CD4-positive, alpha-beta T cell treated with Interleukin-21 for 1 hour (primary cell): ENCODE measurements around the gene UPK3B.
"Not testable (repeated sequence)": the region's sequence is repeated elsewhere in the genome, so short reads cannot be mapped to it uniquely, and the experiment has no call there.

Experiments
- DNase-seq: peaks from one replicate; pipeline ENCODE4 v3.0.0-alpha.2; 2020

Gene UPK3B

DNA sequence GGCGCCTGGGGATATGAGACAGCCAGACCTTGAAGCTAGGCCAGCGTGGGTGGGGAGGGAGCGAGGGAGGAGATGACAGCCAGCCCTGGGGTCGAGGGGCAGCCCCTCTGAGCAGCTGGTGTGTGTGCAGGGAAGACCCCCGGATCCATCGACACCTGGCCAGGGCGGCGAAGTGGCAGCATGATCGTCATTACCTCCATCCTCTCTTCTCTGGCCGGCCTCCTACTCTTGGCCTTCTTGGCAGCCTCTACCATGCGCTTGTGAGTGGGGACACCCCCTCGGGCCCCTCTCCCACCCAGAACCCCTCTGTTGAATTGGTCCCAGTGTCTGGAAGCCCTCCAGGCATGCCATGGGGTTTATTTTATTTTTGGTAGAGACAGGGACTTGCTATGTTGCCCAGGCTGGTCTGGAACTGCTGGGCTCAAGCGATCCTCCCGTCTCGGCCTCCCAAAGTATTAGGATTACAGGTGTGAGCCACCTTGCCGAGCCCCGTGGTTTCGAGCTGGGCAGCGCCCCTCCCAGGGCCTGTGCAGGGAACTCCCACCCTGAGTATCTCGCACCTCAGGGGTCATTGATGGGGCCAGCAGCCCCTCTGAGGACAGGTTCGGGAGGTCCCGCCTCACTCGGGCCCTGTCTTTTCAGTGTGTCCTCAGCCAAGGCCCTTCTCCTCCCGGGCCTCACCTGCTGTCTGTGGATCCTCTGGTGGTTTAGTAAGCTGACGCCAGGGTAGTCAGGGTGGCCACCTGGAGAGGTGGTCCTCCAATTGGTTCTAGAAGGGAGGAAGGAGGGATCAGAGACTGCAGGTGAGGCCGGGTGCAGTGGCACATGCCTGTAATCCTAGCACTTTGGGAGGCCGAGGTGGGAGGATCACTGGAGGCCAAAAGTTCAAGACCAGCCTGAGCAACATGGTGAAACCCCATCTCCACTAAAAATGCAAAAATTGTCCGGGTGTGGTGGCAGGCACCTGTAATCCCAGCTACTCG, 3.8 kb downstream of the UPK3B start:
- DNase-seq = no peak

DNA sequence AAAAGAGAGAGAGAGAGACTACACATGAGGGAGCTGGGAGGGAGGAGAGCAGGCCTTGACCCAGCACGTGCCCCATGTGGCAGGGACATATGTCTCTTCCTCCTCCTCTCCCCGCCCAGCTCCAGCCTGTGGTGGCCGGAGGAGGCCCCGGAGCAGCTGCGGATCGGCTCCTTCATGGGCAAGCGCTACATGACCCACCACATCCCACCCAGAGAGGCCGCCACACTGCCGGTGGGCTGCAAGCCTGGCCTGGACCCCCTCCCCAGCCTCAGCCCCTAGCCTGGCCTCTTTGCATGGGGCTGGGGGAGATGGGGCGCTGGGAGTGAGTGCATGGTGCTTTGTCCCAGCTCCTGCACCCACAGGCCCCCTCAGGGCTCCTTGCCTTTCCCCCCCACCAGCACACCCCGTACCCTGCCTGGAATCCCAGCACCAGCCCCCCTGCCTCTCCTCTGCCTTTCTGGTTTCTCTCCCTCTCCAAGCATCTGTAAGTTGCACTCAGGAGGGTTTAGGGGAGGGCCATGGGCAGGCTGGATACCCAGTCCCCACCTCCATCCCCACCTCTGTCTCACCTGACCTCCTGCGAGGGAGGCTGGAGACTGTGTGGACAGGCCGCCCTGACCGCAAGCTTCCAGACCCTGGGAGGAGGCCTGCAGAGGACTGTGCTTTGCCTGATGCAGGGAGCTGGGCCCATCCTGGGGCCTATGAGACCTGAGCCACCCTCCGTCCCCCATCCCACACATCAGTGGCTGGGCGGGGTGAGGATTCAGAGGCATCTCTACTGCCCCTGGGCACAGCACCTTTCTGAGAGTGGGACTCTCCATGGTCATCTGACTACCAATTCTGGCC, 4.8 kb downstream of the UPK3B start:
- no peak for DNase-seq

DNA sequence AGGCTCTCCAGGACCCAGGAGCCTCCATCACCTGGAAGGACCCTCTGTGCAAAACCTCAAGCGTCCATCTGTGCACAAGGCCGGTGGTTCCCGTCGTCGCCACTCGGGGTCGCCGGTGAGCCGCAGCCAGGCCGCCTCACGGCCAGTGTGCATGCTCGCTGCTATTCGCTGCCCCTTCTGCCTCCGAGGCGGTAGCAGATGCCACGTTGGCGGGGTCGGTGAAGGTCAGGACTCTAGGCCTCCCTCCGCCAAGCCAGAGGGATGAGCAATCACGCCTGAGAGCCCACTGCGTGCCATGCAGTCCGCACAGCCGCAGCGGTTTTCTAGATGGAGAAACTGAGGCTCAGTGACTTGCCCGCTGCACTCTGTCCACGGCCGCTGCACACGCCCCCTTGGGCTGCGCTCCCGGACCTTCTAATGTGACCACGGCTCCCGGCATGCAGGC, 5.7 kb downstream of the UPK3B start:
- peak; percentile 36 for DNase-seq

DNA sequence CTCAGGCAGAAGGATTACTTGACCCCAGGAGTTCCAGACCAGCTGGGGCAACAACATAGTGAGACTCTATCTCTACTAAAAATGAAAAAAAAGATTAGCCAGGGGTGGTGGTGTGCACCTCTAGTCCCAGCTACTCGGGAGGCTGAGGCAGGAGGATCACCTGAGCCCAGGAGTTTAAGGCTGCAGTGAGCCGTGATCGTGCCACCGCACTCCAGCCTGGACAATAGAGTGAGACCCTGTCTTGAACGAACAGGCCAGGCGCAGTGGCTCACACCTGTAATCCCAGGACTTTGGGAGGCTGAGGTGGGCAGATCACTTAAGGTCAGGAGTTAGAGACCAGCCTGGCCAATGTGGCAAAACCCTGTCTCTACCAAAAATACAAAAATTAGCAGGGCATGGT, 6.6 kb downstream of the UPK3B start:
- DNase-seq = not testable (repeated sequence)

DNA sequence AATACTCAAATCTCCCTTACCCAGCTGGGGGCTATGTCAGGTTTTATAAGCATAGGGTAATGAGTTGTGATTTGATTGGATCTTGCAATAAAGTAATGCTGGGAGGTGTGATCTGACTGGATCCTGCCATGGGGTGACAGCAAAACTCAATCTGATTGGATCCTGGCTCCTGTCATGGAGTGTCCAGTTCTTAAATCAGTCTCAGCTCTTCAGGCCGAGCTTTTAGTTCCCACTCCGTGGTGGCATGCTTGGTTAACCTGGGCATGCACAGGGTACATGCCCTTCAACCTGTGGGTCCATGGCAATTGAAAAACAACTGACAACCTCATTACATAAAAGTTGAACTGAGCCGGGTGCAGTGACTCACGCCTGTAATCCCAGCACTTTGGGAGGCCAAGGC, 15.8 kb downstream of the UPK3B start:
- DNase-seq = not testable (repeated sequence)

DNA sequence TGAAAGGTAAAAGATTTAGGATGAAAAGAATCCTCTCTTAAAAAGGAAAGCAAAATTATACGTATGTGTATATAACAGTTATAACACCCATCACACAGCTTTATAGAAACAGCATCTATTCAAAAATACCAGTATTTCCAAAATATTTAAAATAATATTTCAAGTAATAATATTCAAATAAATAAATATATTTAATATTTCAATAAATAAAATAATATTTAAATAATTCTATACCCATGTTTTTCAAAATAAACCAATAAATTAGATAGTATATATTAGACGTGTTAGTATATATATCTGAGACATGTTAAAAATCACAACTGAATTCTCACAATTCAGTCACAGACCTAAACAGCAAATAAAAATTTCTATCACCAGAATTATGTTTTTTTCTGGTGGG, 21.3 kb downstream of the UPK3B start:
- not testable (repeated sequence) for DNase-seq

DNA sequence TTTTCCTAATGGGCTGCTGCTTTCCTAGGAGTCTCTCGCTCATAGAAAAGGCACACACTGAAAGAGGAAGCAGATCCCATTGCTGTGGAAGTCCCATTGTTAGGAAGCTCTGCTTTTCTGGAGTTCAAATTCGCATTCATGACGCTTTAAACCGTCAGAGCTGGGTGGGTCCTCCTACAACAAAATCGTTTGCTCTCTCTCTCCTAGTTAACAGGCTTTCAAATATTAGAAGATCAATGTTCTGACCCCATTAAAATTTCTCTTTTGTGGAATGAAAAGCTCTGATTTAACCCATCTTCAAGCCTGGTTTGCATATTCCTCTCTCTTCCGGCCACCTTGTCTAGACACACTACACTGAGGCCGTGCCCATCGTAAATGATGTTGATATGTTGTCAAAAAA, 32.8 kb downstream of the UPK3B start, which contains the start of gene SPDYE16:
TSS of gene SPDYE16 (minus strand) at position 101 of the 400 bp plus-strand sequence. CDS start 1,838 bp downstream, outside the sequence.
- not testable (repeated sequence) for DNase-seq

DNA sequence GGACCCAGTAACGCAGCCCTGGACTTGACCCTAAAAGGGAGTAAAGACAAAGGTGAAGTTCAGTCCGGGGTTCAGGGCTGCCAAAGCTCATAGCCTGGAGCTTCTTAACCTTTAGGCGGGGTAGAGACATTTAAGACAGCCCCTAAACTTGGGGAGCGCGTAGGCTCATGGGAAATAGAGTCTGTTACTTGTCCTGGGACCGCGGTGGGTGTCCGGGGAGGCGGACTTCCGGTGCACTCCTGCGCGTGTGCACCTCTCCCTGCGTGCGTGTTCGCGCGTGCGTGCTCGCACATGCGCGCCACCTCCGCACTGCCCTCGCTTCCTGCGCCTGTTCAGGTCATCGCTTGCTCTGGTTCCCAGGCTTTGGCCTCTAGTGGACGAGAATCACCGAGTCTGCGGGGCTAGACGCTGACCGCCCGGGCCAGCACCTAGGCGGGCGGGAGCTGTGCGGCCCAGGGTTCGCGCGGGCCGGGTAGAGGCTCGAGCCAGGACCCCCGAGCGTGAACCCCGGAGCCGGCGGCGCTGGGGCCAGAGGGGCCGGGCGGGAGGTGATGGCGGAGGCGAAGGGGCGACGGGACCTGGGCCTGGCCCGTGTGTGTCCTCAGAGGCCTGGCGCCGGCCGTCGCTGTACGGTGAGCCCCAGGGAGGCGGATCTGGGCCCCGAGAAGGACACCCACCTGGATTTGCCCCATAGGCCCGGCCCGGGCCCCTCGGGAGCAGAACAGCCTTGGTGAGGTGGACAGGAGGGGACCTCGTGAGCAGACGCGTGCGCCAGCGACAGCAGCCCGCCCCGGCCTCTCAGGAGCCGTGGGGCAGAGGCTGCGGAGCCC, 38.9 kb downstream of the UPK3B start:
- DNase-seq = peak; percentile 90

DNA sequence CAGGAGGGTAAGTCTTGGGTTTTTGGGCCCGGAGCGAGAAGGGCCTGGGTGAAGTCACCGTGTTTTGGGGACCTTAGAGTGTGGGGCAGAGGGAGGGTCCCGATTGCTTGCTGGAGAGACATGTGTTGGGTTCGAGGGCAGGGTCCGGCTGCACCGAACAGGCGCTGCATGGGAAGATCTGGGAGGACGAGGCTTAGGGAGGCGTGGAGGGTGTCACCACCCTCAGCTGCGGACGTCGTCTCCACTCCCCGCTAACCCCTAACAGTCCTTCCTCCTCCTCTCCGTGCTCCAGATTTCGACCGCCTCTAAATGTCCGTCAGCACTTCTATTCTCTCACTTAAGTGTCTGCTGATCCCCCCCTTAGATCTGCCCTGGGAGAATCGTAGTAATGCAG, 39.5 kb downstream of the UPK3B start:
- not testable (repeated sequence) for DNase-seq

DNA sequence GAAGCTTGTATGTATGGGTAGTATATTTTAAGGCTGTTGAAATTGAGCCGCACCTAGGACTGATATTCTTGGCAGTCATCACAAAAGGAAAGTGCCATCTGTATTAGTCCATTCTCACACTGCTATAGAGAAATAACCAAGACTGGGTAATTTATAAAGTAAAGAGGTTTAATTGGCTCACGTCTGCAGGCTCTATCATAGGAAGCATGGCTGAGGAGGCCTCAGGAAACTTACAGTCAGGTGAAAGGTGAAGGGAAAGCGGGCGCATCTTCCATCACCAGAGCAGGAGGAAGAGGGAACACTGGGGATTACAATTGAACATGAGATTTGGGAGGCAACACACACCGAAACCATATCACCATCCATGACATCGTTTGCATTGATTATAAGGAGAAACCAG, 41.6 kb downstream of the UPK3B start:
- not testable (repeated sequence) for DNase-seq

DNA sequence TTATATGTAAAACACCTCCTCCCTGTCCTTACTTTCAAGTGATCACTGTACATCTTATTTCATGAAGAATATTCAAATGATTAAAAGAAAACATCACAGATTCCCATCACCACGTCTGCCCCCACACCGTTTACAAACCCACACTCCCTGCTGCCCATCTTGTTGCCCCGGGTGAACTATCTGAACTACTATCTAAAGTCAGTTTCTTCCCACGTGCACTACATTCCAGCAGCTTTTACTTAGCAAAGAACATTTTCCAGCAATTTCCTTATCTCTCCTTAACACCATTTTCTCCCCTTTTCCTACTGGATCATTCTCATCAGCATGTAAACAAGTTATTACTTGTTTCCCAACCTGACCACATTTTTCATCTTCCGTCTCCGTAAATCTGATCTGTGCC, 49.3 kb downstream of the UPK3B start:
- DNase-seq = not testable (repeated sequence)

DNA sequence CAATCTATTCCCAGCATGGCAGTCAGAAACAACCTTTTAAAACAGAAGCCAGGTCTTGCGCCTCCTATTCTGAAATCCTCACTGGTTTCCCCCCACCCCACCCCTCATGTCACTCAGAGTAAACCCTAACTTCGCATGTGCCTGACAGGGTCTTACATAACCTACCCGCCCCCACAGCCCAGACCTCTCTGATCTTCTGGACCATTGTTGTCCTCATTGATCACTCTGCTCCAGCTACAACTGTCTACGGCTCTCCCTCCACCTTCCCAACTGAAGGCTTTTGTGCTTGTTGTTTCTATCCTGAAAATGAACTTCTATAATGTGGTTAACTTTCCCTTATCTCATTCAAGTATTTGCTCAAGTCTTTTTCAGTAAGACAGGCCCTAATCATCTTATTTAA, 49.8 kb downstream of the UPK3B start:
- DNase-seq = not testable (repeated sequence)

DNA sequence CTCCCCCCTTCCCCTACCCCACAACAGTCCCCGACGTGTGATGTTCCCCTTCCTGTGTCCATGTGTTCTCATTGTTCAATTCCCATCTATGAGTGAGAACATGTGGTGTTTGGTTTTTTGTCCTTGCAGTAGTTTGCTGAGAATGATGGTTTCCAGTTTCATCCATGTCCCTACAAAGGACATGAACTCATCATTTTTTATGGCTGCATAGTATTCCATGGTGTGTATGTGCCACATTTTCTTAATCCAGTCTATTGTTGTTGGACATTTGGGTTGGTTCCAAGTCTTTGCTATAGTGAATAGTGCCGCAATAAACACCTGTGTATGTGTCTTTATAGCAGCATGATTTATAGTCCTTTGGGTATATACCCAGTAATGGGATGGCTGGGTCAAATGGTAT, 51.0 kb downstream of the UPK3B start:
- not testable (repeated sequence) for DNase-seq

DNA sequence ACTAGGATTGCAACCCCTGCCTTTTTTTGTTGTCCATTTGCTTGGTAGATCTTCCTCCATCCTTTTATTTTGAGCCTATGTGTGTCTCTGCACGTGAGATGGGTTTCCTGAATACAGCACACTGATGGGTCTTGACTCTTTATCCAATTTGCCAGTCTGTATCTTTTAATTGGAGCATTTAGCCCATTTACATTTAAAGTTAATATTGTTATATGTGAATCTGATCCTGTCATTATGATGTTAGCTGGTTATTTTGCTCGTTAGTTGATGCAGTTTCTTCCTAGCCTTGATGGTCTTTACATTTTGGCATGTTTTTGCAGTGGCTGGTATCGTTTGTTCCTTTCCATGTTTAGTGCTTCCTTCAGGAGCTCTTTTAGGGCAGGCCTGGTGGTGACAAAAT, 54.6 kb downstream of the UPK3B start:
- DNase-seq = not testable (repeated sequence)
